Measurements from ENCODE around the gene CELF4.
A peak's percentile ranks its signal among the peaks of the same experiment; 100 is the strongest.

Gene CELF4

GRCh38 chr18:37419866-37420265 lies 145.7 kb downstream of the CELF4 start:
- TF ChIP-seq, protein P1, sequence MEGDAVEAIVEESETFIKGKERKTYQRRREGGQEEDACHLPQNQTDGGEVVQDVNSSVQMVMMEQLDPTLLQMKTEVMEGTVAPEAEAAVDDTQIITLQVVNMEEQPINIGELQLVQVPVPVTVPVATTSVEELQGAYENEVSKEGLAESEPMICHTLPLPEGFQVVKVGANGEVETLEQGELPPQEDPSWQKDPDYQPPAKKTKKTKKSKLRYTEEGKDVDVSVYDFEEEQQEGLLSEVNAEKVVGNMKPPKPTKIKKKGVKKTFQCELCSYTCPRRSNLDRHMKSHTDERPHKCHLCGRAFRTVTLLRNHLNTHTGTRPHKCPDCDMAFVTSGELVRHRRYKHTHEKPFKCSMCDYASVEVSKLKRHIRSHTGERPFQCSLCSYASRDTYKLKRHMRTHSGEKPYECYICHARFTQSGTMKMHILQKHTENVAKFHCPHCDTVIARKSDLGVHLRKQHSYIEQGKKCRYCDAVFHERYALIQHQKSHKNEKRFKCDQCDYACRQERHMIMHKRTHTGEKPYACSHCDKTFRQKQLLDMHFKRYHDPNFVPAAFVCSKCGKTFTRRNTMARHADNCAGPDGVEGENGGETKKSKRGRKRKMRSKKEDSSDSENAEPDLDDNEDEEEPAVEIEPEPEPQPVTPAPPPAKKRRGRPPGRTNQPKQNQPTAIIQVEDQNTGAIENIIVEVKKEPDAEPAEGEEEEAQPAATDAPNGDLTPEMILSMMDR (conservative IDR thresholded peaks at IDR 0.05; ENCODE audit: low read length) = no peak
- no peak overlapping the region for H3K4me3 ChIP-seq (ENCODE audit: low read length)
- no peak for DNase-seq (ENCODE audit: low read depth)

DNA sequence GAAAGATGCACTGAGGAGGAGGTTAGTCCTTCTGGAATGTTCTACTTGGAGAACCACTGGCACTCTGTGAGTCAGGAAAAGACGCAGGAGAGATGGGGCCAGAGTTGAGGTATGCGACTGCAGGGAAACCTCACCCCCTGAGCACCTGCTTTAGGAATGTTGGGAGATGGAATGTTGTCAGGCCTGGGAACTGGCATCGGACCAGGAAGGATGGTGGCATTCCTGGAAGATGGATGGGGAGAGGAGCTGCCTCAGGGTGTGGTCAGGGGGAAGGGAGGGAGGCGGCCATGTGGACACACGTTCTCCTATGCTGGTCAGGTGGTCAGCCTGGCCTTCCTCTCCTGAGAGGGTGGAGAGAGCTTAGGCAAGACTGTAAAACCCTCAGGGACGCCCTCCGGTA lies 146.3 kb downstream of the CELF4 start:
- TF ChIP-seq, protein P1 (conservative IDR thresholded peaks at IDR 0.05; ENCODE audit: low read length) = no peak
- peak; percentile 79 for DNase-seq (ENCODE audit: low read depth)

GRCh38 chr18:37414816-37415215 lies 150.8 kb downstream of the CELF4 start:
- TF ChIP-seq, protein P1 (conservative IDR thresholded peaks at IDR 0.05; ENCODE audit: low read length) = no peak
- no peak for DNase-seq (ENCODE audit: low read depth)
- no peak overlapping the region for H3K4me3 ChIP-seq (ENCODE audit: low read length)

More for the DNA sequence above, 146.3 kb downstream of the CELF4 start:
- H3K4me3 ChIP-seq (ENCODE audit: low read length) = no peak overlapping the region

DNA sequence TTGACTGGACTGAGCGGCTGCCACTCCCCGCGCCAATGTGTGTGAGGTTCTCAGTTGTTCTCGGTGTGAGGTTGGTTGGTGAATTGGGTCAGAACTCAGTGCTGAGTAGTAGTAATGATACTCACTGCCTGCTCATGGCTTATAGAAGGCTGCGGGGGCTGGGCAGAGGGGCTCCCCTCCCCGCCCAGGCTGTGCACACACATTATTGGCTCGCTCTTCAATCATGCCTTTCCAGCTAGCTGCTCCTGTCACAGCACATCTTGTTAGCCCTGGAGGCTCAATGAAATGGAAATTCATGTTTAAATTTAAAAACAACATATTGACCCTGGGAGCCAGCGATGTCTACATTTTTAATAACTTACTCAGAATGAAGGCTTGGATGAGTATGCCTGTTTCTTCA lies 152.8 kb downstream of the CELF4 start:
- TF ChIP-seq, protein P1 (conservative IDR thresholded peaks at IDR 0.05; ENCODE audit: low read length) = no peak
- H3K4me3 ChIP-seq (ENCODE audit: low read length) = no peak overlapping the region
- no peak for DNase-seq (ENCODE audit: low read depth)

DNA sequence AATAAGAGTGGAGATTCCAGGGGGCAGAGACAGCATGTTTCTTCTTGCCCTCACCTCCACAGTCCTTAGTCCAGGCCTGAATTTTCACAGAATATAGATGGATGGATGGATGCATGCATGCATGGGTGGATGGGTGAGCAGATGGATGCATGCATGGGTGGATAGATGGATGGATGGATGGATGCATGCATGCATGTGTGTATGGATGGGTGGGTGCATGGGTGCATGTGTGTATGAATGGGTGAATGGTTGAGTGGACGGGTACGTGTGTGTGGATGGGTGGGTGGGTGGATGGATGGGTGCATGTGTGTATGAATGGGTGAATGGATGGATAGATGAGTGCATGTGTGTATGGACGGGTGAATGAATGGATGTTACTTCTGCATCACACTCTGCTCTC lies 153.3 kb downstream of the CELF4 start:
- no peak overlapping the region for H3K4me3 ChIP-seq (ENCODE audit: low read length)
- TF ChIP-seq, protein P1 (conservative IDR thresholded peaks at IDR 0.05; ENCODE audit: low read length) = no peak
- DNase-seq (ENCODE audit: low read depth) = no peak

DNA sequence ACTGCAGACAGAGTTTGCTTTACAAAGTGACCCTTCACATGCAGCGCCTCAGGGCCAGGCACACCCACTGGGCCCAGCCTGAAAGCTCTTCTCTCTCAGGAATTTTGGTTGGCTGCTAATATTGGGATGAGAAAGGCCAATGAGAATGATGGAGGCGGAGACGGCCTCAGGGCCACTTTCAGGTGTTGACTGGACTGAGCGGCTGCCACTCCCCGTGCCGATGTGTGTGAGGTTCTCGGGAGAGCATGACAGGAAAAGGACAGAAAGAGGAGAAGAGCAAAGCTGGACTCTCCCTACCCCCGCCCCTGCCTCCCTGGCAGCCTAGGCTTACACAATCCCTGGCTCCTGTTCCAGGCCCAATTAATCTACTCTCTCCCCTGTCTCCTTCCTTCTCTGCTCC lies 155.7 kb downstream of the CELF4 start:
- no peak overlapping the region for H3K4me3 ChIP-seq (ENCODE audit: low read length)
- TF ChIP-seq, protein P1 (conservative IDR thresholded peaks at IDR 0.05; ENCODE audit: low read length) = no peak
- peak; percentile 38 for DNase-seq (ENCODE audit: low read depth)

DNA sequence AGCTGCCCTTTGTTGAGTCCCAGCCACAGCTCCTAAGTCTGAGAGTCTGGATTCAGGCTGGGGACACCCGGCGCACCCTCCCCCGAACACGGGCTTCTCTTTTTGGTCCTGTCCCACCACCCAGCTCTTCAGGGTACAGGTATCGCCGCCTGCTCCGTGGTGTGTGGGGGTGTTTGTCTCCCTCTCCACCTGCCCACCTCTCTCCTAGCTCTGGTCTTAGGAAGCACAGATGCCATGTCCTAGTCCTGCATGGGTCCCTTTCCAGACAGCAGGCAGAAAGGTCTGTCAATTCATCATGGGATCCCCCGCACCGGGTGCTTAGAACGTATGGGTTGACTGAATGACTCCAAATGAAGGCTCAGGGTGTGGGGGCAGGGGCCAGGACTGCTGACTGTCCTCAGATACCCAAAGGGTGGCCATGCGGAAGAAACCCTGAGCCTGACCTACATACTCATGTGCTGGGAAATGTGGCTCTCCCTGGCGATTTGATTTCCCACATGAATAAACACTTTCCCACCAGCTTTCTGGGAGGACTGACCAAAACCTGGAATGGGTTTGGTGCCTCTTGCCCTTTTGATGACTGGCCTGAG lies 156.8 kb downstream of the CELF4 start:
- TF ChIP-seq, protein P1 (conservative IDR thresholded peaks at IDR 0.05; ENCODE audit: low read length) = no peak
- no peak for DNase-seq (ENCODE audit: low read depth)
- no peak overlapping the region for H3K4me3 ChIP-seq (ENCODE audit: low read length)

Measured in AG10803 (cell line).